Measurements from ENCODE around the gene CDC26. TPM values are rescaled to one million over a fixed set of nuclear protein-coding genes. Genes with fewer than 3 reads are reported as not detected.

Gene CDC26
- total RNA-seq, 1 donor from 2014 or later = 27.0 TPM

DNA sequence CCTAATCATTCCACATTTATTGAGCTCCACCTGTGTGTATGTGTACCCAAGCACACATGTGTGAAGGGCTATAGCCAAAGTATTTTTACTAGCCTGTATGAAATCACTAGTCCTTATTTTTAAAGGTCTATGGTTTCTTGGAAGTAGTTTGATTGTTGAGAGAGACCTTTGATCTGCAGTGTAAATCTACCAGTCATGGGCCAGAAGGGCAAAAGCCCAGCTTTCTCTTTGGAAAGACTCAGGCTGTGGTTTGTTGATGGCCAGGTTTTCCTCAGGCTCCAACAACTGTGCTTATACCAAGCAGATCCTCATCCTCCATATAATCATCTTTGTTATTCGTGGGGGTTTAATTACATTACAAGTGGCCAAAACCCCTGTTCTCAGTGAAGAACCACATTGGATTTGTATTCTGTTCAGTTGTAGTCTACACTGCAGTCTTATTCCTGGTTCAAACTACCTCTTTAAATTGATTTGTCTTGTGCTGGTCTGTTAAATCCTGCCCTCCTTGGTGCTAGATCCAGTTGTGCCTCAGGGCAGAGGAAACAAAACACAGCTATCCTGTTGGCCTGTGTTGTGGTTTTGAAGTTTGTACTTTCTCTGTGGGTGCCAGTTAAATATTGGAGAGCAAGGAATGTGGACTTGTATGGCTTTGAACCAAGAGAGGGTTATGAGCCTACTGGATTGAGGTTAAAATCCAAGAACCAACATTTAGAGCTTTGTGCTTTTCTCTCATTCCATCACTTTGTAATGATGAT is 13.3 kb downstream of the CDC26 start:
- Mint-ChIP-seq H3K4me1 (ENCODE audit: unreplicated experiment) (no peaks in the 10 kb centered on the region), H3K9me3 (ENCODE audit: unreplicated experiment) (no peaks in the 10 kb centered on the region), H3K27me3 (ENCODE audit: unreplicated experiment) (peaks cover 5% of the 10 kb centered on the region), H3K4me3 (ENCODE audit: unreplicated experiment) (no peak overlapping the region), H3K36me3 (ENCODE audit: low read depth, unreplicated experiment) (peaks cover 11% of the 10 kb centered on the region), H3K27ac (ENCODE audit: unreplicated experiment) (no peak overlapping the region)
- TF ChIP-seq CTCF (IDR thresholded peaks at IDR 0.05; ENCODE audit: unreplicated experiment) = no peak
- DNase-seq (ENCODE audit: low spot score) = no peak

GRCh38 chr9:113258282-113258681 is 17.1 kb downstream of the CDC26 start:
- no peaks in the 10 kb centered on the region for H3K4me1 Mint-ChIP-seq (ENCODE audit: unreplicated experiment)
- H3K4me3 Mint-ChIP-seq (ENCODE audit: unreplicated experiment) = no peak overlapping the region
- TF ChIP-seq CTCF (IDR thresholded peaks at IDR 0.05; ENCODE audit: unreplicated experiment) = no peak
- no peak for DNase-seq (ENCODE audit: low spot score)
- no peak overlapping the region for H3K27ac Mint-ChIP-seq (ENCODE audit: unreplicated experiment)
- peaks cover 5% of the 10 kb centered on the region for H3K27me3 Mint-ChIP-seq (ENCODE audit: unreplicated experiment)
- no peaks in the 10 kb centered on the region for H3K9me3 Mint-ChIP-seq (ENCODE audit: unreplicated experiment)
- H3K36me3 Mint-ChIP-seq (ENCODE audit: low read depth, unreplicated experiment) = peaks cover 2% of the 10 kb centered on the region

DNA sequence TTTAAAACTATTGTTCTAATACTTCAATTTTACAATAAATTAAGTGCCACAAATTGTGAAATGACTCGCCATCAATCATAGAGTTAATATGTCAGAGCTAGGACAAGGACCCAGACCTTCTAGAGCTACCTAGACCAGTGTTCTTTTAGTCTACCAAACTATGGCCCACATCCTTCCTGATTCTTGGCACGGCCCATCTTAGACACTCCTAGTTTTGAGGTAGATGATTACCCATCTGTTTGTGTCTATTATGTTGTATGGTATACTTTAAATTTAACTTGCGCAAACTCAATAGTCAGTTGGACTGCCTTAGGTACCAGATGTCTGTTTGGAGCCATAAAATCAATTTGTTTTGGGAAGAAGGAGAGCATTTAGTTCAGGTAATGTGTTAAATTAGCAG is 17.5 kb downstream of the CDC26 start:
- no peaks in the 10 kb centered on the region for H3K9me3 Mint-ChIP-seq (ENCODE audit: unreplicated experiment)
- DNase-seq (ENCODE audit: low spot score) = no peak
- no peaks in the 10 kb centered on the region for H3K4me1 Mint-ChIP-seq (ENCODE audit: unreplicated experiment)
- H3K27ac Mint-ChIP-seq (ENCODE audit: unreplicated experiment) = no peak overlapping the region
- no peak overlapping the region for H3K4me3 Mint-ChIP-seq (ENCODE audit: unreplicated experiment)
- H3K27me3 Mint-ChIP-seq (ENCODE audit: unreplicated experiment) = peaks cover 5% of the 10 kb centered on the region
- no peak for TF ChIP-seq CTCF (IDR thresholded peaks at IDR 0.05; ENCODE audit: unreplicated experiment)
- H3K36me3 Mint-ChIP-seq (ENCODE audit: low read depth, unreplicated experiment) = peaks cover 2% of the 10 kb centered on the region

GRCh38 chr9:113255438-113255837 is 19.9 kb downstream of the CDC26 start:
- H3K27me3 Mint-ChIP-seq (ENCODE audit: unreplicated experiment) = peaks cover 1% of the 10 kb centered on the region
- no peak overlapping the region for H3K4me3 Mint-ChIP-seq (ENCODE audit: unreplicated experiment)
- TF ChIP-seq CTCF (IDR thresholded peaks at IDR 0.05; ENCODE audit: unreplicated experiment) = no peak
- no peak for DNase-seq (ENCODE audit: low spot score)
- H3K27ac Mint-ChIP-seq (ENCODE audit: unreplicated experiment) = no peak overlapping the region
- peaks cover 5% of the 10 kb centered on the region for H3K36me3 Mint-ChIP-seq (ENCODE audit: low read depth, unreplicated experiment)
- no peaks in the 10 kb centered on the region for H3K4me1 Mint-ChIP-seq (ENCODE audit: unreplicated experiment)
- no peaks in the 10 kb centered on the region for H3K9me3 Mint-ChIP-seq (ENCODE audit: unreplicated experiment)

DNA sequence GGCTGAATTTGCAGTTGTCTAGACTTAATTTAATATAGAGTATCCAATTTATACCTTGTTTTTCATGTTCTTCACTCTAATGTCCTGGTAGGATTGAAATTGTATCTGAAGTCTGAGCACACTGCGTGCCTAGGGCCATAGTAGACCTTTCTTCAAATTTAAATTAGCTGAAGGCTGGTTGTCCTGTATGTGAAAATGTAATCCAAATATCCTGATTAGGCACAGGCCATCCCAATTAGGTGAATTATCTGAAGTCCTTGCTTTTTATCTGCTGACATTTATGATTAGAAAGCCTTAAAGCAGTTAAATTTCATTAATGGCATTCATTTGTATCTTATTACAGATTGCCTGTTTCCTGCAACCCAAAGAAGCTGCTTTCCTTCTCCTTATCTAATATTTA is 20.4 kb downstream of the CDC26 start:
- H3K27me3 Mint-ChIP-seq (ENCODE audit: unreplicated experiment) = peaks cover 1% of the 10 kb centered on the region
- no peak overlapping the region for H3K27ac Mint-ChIP-seq (ENCODE audit: unreplicated experiment)
- H3K4me3 Mint-ChIP-seq (ENCODE audit: unreplicated experiment) = no peak overlapping the region
- no peak for TF ChIP-seq CTCF (IDR thresholded peaks at IDR 0.05; ENCODE audit: unreplicated experiment)
- no peak for DNase-seq (ENCODE audit: low spot score)
- H3K9me3 Mint-ChIP-seq (ENCODE audit: unreplicated experiment) = no peaks in the 10 kb centered on the region
- H3K36me3 Mint-ChIP-seq (ENCODE audit: low read depth, unreplicated experiment) = peaks cover 5% of the 10 kb centered on the region
- H3K4me1 Mint-ChIP-seq (ENCODE audit: unreplicated experiment) = no peaks in the 10 kb centered on the region
